HT1080 (cell line): ENCODE data around the gene SPTA1. TPM values are rescaled to one million over a fixed set of nuclear protein-coding genes. Genes with fewer than 3 reads are reported as not detected.

ENCODE experiments used
- DNase-seq: peaks from one replicate; pipeline ENCODE4 v3.0.0-alpha.2; 2015; ENCODE audit warnings: low read depth
- total RNA-seq: library from RNA; depleted of rRNA; stranded (reverse); fragments of >200 nt; shearing (Covaris generic); gene quantifications from 2 replicates; pipeline ENCODE4 v1.2.3, GENCODE V29; 2014; rRNA removed

SPTA1 gene
- total RNA-seq, 1 experiment from 2014 or later, result not detected

- DNase-seq, result no peak
Observed at GRCh38 chr1:158577561-158577960, 109.0 kb downstream of the SPTA1 start.

- DNase-seq, result no peak
Observed at GRCh38 chr1:158572226-158572625, 114.3 kb downstream of the SPTA1 start.

GRCh38 chr1:158570480-158570879 lies 116.0 kb downstream of the SPTA1 start, which contains the start of gene OR6P1:
OR6P1 (minus strand) TSS chr1:158570580; CDS start chr1:158563604, 6,976 bp downstream.
- DNase-seq, result no peak

- DNase-seq, result no peak
Observed at GRCh38 chr1:158564608-158565007, 121.9 kb downstream of the SPTA1 start.

GRCh38 chr1:158563853-158564252 lies 122.7 kb downstream of the SPTA1 start:
- no peak for DNase-seq

Other genes starting within 250 kb of the SPTA1 start
- gene OR10K1, start 224.9 kb downstream of the SPTA1 start, total RNA-seq, result not detected in 2 replicates
- not detected in 2 replicates for gene OR10R2, start 214.5 kb downstream of the SPTA1 start, total RNA-seq
- gene OR6Y1, start 132.3 kb downstream of the SPTA1 start, total RNA-seq, result not detected in 2 replicates
- gene OR6P1, start 116.1 kb downstream of the SPTA1 start, total RNA-seq, result not detected in 2 replicates
- not detected in 2 replicates for gene OR10X1, start 106.8 kb downstream of the SPTA1 start, total RNA-seq
- not detected in 2 replicates for gene OR10Z1, start 81.4 kb downstream of the SPTA1 start, total RNA-seq
- gene OR6K2, start 13.9 kb upstream of the SPTA1 start, total RNA-seq, result not detected in 2 replicates
- not detected in 2 replicates for gene OR6K3, start 34.0 kb upstream of the SPTA1 start, total RNA-seq
- gene OR6K6, start 68.0 kb upstream of the SPTA1 start, total RNA-seq, result not detected in 2 replicates
- gene OR6N1, start 85.5 kb upstream of the SPTA1 start, total RNA-seq, result not detected in 2 replicates
- gene OR6N2, start 94.5 kb upstream of the SPTA1 start, total RNA-seq, result not detected in 2 replicates
- not detected in 2 replicates for gene MNDA, start 144.6 kb upstream of the SPTA1 start, total RNA-seq
- 0.26 TPM in 1 of 2 replicates, not detected in the other for gene PYHIN1, start 244.8 kb upstream of the SPTA1 start, total RNA-seq